ENCODE measurements around the gene FBXL13.
"Not testable (repeated sequence)": the region's sequence is repeated elsewhere in the genome, so short reads cannot be mapped to it uniquely, and the experiment has no call there.

FBXL13 gene

DNA sequence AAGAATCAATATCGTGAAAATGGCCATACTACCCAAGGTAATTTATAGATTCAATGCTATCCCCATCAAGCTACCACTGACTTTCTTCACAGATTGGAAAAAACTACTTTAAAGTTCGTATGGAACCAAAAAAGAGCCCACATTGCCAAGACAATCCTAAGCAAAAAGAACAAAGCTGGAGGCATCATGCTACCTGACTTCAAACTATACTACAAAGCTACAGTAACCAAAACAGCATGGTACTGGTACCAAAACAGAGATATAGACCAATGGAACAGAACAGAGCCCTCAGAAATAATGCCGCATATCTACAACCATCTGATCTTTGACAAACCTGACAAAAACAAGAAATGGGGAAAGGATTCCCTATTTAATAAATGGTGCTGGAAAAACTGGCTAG, 53.7 kb downstream of the FBXL13 start:
- not testable (repeated sequence) for DNase-seq

GRCh38 chr7:103018295-103018694, 56.3 kb downstream of the FBXL13 start:
- not testable (repeated sequence) for DNase-seq

DNA sequence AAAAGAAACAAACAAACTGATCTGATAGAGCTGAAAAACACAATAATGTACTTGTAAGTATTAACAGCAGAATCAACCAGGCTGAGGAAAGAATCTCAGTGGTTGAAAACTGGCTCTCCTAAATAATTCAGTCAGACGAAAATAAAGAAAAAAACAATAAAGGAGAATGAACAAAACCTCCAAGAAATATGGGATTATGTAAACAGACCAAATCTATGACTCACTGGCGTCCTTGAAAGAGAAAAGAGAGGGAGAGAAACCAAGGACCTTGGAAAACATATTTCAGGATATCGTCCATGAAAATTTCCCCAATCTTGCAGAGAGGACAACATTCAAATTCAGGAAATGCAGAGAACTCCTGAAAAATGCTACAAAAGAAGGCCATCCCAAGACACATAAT, 62.9 kb downstream of the FBXL13 start:
- no peak for DNase-seq

- no peak for DNase-seq
Measured at GRCh38 chr7:103010211-103010610, 64.4 kb downstream of the FBXL13 start.

- DNase-seq, result no peak
Measured at GRCh38 chr7:103009466-103010185, 65.0 kb downstream of the FBXL13 start.

DNA sequence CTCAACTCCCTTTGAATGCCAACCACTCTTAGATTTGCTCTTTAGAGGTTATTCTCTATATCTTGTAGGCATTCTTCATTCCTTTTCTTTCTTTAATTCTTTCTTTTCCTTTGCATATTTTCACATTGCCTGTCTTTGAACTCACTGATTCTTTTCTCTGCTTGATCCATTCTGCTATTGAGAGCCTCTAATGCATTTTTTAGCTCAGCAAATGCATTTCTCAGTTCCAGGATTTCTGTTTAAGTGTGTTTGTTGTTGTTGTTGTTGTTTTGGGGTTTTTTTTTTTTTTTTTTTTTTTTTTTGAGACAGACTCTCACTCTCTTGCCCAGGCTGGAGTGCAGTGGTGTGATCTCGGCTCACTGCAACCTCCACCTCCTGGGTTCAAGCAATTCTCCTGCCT, 71.6 kb downstream of the FBXL13 start:
- no peak for DNase-seq

DNA sequence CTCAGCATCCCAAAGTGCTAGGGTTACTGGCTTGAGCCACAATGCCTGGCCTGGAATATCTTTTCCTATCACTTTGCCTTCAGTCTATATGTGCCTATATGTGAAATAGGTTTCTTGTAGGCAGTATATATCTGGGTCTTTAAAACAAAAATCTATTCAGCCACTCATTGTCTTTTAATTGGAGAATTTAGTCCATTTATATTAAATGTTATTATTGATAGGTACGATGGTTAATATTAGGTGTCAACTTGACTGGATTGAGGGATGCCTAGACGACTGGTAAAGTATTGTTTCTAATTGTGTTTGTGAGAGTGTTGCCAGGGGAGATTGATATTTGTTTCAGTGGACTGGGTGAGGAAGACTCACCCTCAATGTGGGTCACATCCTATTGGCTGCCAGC, 73.4 kb downstream of the FBXL13 start:
- no peak for DNase-seq

GRCh38 chr7:102996957-102997356, 77.6 kb downstream of the FBXL13 start:
- DNase-seq, result no peak

- not testable (repeated sequence) for DNase-seq
Measured at GRCh38 chr7:102995609-102996008, 79.0 kb downstream of the FBXL13 start.

GRCh38 chr7:102994567-102994966, 80.0 kb downstream of the FBXL13 start:
- DNase-seq, result no peak

- DNase-seq, result no peak
Measured at GRCh38 chr7:102993718-102994029, 80.9 kb downstream of the FBXL13 start.

DNA sequence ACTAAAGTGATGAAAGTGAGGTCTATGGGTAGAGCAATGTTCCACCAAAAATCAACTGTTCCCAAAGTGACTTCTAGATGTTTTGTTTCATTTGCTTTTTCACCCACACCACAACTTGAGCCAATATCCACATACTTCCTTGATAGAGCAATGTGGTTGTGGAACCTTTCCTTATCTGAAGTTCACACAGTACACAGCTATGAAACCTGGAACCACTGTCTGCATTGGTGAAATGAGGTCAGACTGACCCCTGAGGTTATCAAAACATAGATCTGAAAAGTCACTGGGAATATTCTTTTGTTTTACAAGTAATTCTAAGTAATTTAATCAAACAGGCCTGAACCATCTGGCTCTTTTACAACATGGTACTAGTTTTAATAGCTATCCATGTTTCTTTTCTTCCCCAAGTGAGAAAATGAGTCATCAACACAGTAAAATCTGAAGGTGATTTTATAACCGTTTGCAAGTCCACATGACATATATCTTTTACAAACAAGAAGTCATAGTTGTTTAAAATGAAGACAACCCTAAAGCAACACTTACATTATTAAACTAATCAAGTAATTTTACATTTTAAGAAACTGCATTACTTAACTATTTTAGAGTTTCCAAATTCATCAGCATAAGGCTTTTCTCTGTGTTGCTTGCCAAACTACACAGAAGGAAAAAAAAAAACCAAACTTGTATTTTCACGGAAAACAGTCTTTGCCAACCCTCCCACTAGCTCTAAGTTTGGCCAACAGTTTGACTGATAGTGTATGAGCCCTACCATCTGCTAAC, 81.5 kb downstream of the FBXL13 start:
- no peak for DNase-seq

DNA sequence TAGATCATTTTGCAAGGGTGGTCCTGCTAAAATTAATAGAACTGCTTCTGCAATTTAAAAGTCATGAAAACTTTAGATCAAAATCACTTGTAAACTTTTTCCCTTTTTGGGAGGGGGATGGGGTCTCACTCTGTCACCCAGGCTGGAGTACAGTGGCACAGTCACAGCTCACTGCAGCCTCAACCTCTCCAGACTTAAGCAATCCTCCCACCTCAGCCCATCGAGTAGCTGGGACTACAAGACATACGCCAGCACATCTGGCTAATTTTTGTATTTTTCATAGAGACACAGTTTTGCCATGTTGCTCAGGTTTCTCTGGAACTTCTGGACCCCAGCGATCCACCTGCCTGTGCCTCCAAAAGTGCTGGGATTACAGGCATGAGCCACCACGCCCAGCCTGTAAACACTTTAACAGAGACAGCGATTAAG, 82.1 kb downstream of the FBXL13 start:
- no peak for DNase-seq

DNA sequence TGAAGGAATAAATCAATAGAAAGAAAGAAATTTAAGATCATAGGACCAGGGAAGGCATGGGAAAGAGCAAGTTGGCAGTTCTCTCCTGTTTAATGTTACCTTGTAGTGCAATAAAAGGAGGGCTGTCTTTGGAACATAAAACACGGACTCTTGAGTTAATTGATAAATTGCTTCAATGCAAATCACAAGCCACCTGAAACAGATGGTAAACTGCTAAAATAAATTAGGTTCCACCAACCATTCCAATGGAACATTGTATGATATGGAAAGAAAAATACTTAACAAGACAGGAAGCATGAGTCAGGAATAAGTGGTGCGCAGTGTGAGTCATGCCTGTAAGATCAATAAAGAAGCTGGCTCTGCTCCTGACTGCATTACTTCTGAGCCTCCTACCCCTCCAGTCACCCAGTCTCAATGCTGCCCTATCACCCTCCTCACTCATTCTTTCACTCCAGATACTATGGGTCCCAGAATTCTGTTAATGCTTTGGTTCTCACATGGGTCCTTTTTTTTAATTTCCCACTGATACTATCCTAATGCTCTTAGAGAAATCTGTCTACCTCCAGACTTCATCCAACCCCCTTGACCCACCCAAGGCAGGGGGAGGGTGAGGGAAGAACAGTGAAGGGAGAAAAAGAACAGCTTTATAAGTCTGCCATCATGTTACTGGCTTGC, 82.9 kb downstream of the FBXL13 start:
- no peak for DNase-seq

DNA sequence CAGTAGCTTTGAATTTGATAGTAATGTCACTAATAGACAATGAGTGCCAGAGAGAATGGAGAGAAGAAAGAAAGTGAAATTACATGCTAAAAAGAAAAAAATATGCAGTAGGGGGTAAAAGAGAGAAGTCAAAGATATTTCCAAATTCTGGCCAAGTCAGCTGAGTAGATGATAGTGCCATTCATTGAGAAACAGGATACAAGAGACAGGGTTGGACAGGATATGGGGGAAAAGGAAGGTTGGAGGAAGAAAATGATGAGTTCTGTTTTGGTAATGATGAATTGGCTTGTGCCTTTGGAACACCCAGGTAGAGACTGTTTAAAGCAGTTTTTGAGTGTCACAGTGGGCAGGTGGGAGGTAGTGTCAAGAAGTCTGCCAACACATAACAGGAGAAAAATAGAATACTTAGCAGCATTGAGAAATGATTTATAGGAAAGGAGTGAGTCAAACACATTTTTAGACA, 83.5 kb downstream of the FBXL13 start:
- no peak for DNase-seq

- DNase-seq, result no peak
Measured at GRCh38 chr7:102990642-102991041, 84.0 kb downstream of the FBXL13 start.

DNA sequence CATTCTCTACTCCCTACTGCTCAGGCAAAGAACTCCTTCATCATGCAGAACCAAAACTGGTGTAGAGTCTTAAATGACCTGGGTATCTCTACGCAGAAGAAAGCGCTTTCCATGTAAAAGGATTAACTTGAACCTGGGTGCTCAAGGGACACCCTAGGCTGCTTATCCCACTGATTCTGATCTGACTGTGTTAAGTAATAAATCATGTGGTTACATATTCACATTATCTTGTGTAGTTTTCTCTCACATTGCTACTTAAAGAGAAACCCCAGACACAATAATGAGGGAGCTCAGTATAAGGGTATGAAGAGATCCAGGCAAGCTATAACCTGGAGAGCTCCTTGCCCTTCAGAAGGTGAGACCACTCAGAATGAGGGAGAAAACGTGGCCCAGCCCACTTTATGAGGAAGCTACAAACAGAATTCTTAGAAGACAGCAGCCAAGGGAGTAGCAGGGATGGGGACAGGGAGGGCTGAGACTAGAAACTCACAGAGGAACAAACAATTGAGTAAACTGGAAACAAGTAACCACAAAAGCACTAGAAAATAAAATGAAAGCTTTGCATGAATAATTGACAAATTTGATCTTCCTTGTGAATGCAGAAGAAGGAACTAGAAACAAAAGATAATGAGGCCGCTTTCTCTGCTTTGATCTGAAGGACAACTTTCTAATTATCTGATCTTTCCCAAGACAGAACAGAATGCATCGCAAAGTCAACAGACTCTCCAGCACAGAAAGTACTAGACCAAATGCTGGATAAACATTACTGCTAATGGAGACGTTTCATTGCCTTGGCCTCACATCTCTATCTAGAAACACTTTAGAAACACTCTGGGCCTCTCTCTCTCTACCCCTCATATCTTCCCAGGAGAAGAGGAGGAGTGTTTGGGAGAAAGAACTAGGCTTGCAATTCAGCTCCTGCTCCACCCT, 85.7 kb downstream of the FBXL13 start:
- DNase-seq, result no peak

DNA sequence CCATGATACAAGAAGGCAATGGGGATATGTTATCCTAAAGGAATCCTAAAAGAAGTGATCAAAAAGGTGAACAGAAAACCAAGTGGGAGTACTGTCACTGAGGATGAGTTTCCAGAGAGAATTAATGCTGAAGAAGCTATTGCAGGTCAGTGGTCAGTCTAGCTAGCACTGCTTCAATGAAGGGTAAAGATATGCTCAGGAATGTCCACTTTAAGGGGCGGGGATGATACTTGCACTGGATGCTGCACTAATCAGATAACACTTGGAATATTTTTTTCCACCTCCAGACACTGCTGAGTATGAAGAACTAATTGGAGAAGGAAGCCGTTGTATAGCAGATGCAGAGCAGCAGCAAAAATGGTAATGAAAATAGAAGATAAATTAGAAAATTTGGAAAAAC, 86.5 kb downstream of the FBXL13 start:
- no peak for DNase-seq

DNA sequence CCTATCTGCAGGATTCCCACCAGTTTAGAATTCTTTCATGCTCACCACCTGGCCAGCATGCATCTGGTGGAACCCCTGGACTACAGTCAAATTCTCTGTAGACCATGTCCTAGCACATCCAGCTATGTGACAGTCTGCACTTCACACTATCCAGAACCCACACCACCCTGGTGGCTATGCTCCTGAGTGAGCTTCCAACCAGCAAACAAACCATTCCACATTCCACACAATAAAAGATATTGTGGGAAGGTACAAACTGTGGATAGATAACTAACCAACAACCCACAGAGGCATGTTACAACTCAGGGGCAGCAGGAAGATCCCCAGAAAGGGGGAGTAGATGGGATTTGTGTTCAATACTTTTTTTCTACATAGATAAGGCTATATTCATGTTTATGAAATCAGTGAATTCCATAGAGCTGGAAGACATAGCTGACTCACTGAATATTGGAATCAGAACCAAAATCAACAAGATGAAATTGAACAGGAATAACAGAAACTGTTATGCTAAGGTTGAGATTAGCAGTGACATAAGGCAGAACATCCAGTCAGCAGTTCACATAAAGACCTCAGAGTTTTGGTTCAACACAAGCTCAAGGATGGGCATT, 89.3 kb downstream of the FBXL13 start:
- DNase-seq, result no peak

DNA sequence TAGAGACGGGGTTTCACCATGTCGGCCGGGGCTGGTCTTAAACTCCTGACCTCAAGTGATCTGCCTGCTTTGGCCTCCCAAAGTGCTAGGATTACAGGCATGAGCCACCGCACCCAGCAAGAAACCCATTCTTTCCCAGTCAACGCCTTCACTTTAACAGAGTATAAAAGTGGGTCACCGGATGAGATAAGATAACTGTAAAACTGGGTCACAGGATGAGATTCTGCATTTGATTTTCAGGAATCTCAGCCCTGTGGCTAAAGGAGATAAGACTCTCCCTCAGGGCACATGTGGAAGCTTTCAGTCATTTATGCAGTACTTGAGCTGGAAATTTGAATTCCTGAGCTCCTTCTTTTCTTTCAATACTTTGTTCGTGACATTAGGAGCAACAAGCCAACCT, 91.0 kb downstream of the FBXL13 start:
- no peak for DNase-seq

DNA sequence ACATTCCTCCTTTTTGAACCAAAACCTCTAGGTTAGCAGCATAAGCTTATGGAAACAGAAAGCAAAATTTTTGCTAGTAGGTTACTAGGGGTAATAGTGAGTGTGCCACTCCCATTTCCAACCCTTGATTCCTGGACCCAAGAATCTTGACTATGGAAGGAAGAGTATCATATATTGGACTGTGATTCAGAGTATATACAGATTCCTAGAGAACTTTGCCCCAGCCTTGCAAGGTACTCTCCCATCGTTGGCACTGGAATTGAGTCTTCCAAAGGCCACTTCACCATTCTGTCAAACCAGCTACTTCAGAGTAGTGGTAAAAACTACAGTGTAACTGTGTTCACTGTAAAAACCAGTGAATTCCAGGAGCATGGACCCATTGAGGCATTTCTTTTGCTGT, 92.4 kb downstream of the FBXL13 start:
- no peak for DNase-seq

GRCh38 chr7:102981451-102981850, 93.1 kb downstream of the FBXL13 start:
- DNase-seq, result no peak

All from activated naive CD4-positive, alpha-beta T cell treated with Interleukin-2 at 50 U/mL for 16 hours (primary cell).